Renal cortical epithelial cell (primary cell): Measurements from ENCODE around the gene RPL10. TPM values are rescaled to one million over a fixed set of nuclear protein-coding genes. Genes with fewer than 3 reads are reported as not detected.

Experiments used
- DNase-seq: peaks from one replicate; pipeline ENCODE4 v3.0.0-alpha.2; 2011; ENCODE audit warnings: low read depth
- total RNA-seq: library from RNA; depleted of rRNA; stranded (reverse); fragments of >200 nt; gene quantifications from 2 replicates; pipeline ENCODE4 v1.2.3, GENCODE V29; 2014

Gene RPL10
- total RNA-seq, 1 donor from 2014 or later = 3,735 TPM

GRCh38 chrX:154430916-154431315 lies 32.7 kb downstream of the RPL10 start:
- DNase-seq = no peak

- DNase-seq = no peak
Observed at GRCh38 chrX:154431341-154431740, 33.2 kb downstream of the RPL10 start.

GRCh38 chrX:154432210-154432609 lies 34.0 kb downstream of the RPL10 start:
- no peak for DNase-seq

GRCh38 chrX:154433605-154434004 lies 35.4 kb downstream of the RPL10 start:
- no peak for DNase-seq

GRCh38 chrX:154434394-154435168 lies 36.4 kb downstream of the RPL10 start:
- no peak for DNase-seq

GRCh38 chrX:154435171-154435733 lies 37.1 kb downstream of the RPL10 start:
- DNase-seq = no peak

- no peak for DNase-seq
Observed at GRCh38 chrX:154436374-154436982, 38.3 kb downstream of the RPL10 start.

GRCh38 chrX:154436983-154437752 lies 39.0 kb downstream of the RPL10 start, which contains the start of gene GDI1:
Gene GDI1 (plus strand): TSS chrX:154437154. CDS start chrX:154437255, 101 bp downstream.
- no peak for DNase-seq

GRCh38 chrX:154437971-154438893 lies 40.1 kb downstream of the RPL10 start:
- DNase-seq = no peak

GRCh38 chrX:154439841-154440240 lies 41.7 kb downstream of the RPL10 start:
- DNase-seq = no peak

GRCh38 chrX:154440623-154441357 lies 42.6 kb downstream of the RPL10 start:
- DNase-seq = no peak

GRCh38 chrX:154441564-154441963 lies 43.4 kb downstream of the RPL10 start:
- no peak for DNase-seq

- no peak for DNase-seq
Observed at GRCh38 chrX:154441984-154442707, 44.0 kb downstream of the RPL10 start.

- no peak for DNase-seq
Observed at GRCh38 chrX:154443479-154443910, 45.3 kb downstream of the RPL10 start.

- no peak for DNase-seq
Observed at GRCh38 chrX:154443992-154444754, 46.0 kb downstream of the RPL10 start, which contains the start of gene FAM50A. Gene FAM50A (plus strand): TSS chrX:154444141. CDS start chrX:154444236, 95 bp downstream.

GRCh38 chrX:154444755-154445246 lies 46.6 kb downstream of the RPL10 start:
- DNase-seq = no peak

GRCh38 chrX:154445776-154446175 lies 47.6 kb downstream of the RPL10 start:
- DNase-seq = no peak

GRCh38 chrX:154446430-154446829 lies 48.3 kb downstream of the RPL10 start:
- no peak for DNase-seq

- DNase-seq = no peak
Observed at GRCh38 chrX:154448484-154448883, 50.3 kb downstream of the RPL10 start.
